Measurements from ENCODE around the gene ILF2. TPM values are rescaled to one million over a fixed set of nuclear protein-coding genes. Genes with fewer than 3 reads are reported as not detected.
"Not testable (repeated sequence)": the region's sequence is repeated elsewhere in the genome, so short reads cannot be mapped to it uniquely, and the experiment has no call there.

Gene ILF2
- total RNA-seq = 100 to 1,000 TPM; 116 to 122 TPM

GRCh38 chr1:153670859-153671627 is at the start of gene ILF2:
Gene ILF2, minus strand, starts transcription at chr1:153670993. Its CDS starts 71 bp downstream, at chr1:153670922.
- intact Hi-C loops (cut with DNase I) = loop anchor here (5.0 kb wide), 1 partner anchor 99 kb away; no protein-coding TSS in a partner anchor
- Histone ChIP-seq H3K27me3 (replicated peaks; ENCODE audit: insufficient read depth) (no peaks in the 10 kb centered on the region), H3K27ac (peak within 1 kb of the TSS; percentile 79 to 83), H3K36me3 (peaks cover 5 to 9% of the 10 kb centered on the region in 2 donors), H3K9me3 (no peaks in the 10 kb centered on the region), H3K4me1 (replicated peaks) (peaks cover 8% of the 10 kb centered on the region), H3K4me3 (peak within 1 kb of the TSS; percentile 62 to 77)
- TF ChIP-seq POLR2AphosphoS5 (IDR thresholded peaks at IDR 0.05) = peak; percentile 97
- peak; percentile 87 for TF ChIP-seq POLR2A (IDR thresholded peaks at IDR 0.05)
- TF ChIP-seq CTCF (IDR thresholded peaks at IDR 0.05) = peak in 1 of 4 experiments; percentile 34
- under 1% methylated on average over 35 of the region's 35 CpGs for WGBS
- DNase-seq (ENCODE audit: low spot score) = peak; percentile 98

GRCh38 chr1:153717330-153717729 is 46.5 kb upstream of the ILF2 start:
- intact Hi-C loops (cut with DNase I) = no loop called here
- Histone ChIP-seq H3K27ac (no peak overlapping the region), H3K9me3 (no peaks in the 10 kb centered on the region), H3K4me3 (no peak overlapping the region), H3K4me1 (replicated peaks) (no peaks in the 10 kb centered on the region), H3K36me3 (no peaks in the 10 kb centered on the region), H3K27me3 (replicated peaks; ENCODE audit: insufficient read depth) (no peaks in the 10 kb centered on the region)
- WGBS = 93% methylated on average over 3 of the region's 3 CpGs
- no peak for TF ChIP-seq CTCF (IDR thresholded peaks at IDR 0.05)
- no peak for TF ChIP-seq POLR2A (IDR thresholded peaks at IDR 0.05)
- no peak for TF ChIP-seq POLR2AphosphoS5 (IDR thresholded peaks at IDR 0.05)
- no peak for DNase-seq (ENCODE audit: low spot score)

GRCh38 chr1:153716211-153716610 is 45.4 kb upstream of the ILF2 start:
- intact Hi-C loops (cut with DNase I) = not testable (repeated sequence)
- WGBS = 85% methylated on average over 5 of the region's 5 CpGs

GRCh38 chr1:153711026-153711425 is 40.2 kb upstream of the ILF2 start:
- Histone ChIP-seq H3K4me3 (no peak overlapping the region), H3K27ac (no peak overlapping the region), H3K27me3 (replicated peaks; ENCODE audit: insufficient read depth) (no peaks in the 10 kb centered on the region), H3K4me1 (replicated peaks) (no peaks in the 10 kb centered on the region), H3K36me3 (no peaks in the 10 kb centered on the region), H3K9me3 (no peaks in the 10 kb centered on the region)
- TF ChIP-seq POLR2A (IDR thresholded peaks at IDR 0.05) (no peak), CTCF (IDR thresholded peaks at IDR 0.05) (no peak), POLR2AphosphoS5 (IDR thresholded peaks at IDR 0.05) (no peak)
- intact Hi-C loops (cut with DNase I) = no loop called here
- WGBS = 22% methylated on average over 7 of the region's 7 CpGs
- no peak for DNase-seq (ENCODE audit: low spot score)

More at GRCh38 chr1:153716211-153716610, 45.4 kb upstream of the ILF2 start:
- H3K9me3 ChIP-seq; DNase-seq (ENCODE audit: low spot score); H3K36me3 ChIP-seq; H3K27ac ChIP-seq; H3K4me1 ChIP-seq (replicated peaks); H3K27me3 ChIP-seq (replicated peaks; ENCODE audit: insufficient read depth); H3K4me3 ChIP-seq: not testable (repeated sequence)

GRCh38 chr1:153705484-153705883 is 34.7 kb upstream of the ILF2 start:
- no peaks in the 10 kb centered on the region for H3K27me3 ChIP-seq (replicated peaks; ENCODE audit: insufficient read depth)
- H3K4me1 ChIP-seq (replicated peaks) = no peaks in the 10 kb centered on the region
- no peak overlapping the region for H3K27ac ChIP-seq
- no peak for DNase-seq (ENCODE audit: low spot score)
- H3K9me3 ChIP-seq = no peaks in the 10 kb centered on the region
- WGBS = 89% methylated on average over 9 of the region's 9 CpGs
- TF ChIP-seq POLR2AphosphoS5 (IDR thresholded peaks at IDR 0.05) (no peak), POLR2A (IDR thresholded peaks at IDR 0.05) (no peak), CTCF (IDR thresholded peaks at IDR 0.05) (no peak)
- intact Hi-C loops (cut with DNase I) = no loop called here
- H3K36me3 ChIP-seq = no peaks in the 10 kb centered on the region
- H3K4me3 ChIP-seq = no peak overlapping the region

All from prostate gland (tissue), 2 donors.